Renal cortex interstitium (tissue), 11 donors: Measurements from ENCODE around the gene NEDD4L. TPM values are rescaled to one million over a fixed set of nuclear protein-coding genes. Genes with fewer than 3 reads are reported as not detected.
"Not testable (repeated sequence)": the region's sequence is repeated elsewhere in the genome, so short reads cannot be mapped to it uniquely, and the experiment has no call there.

Source experiments
- DNase-seq, 11 donors: peaks; one replicate each; pipeline ENCODE4 v3.0.0-alpha.2; 2013; ENCODE audit warnings: low read depth in 9 of 11, low spot score in 4 of 11; ENCODE audit errors: extremely low read depth in 1 of 11
- polyA plus RNA-seq, 3 donors: library from polyadenylated mRNA; unstranded; fragments of 120-200 nt; gene quantifications; one replicate each; pipeline ENCODE4 v1.2.1, GENCODE V29; 2013; ENCODE audit not compliant: insufficient read length in 3 of 3

NEDD4L gene
- polyA plus RNA-seq, 3 donors: 106 to 169 (median 131) TPM

GRCh38 chr18:58416704-58417683 lies 373.0 kb downstream of the NEDD4L start:
- no peak for DNase-seq

GRCh38 chr18:58417752-58418151 lies 373.7 kb downstream of the NEDD4L start:
- no peak for DNase-seq

GRCh38 chr18:58418361-58418760 lies 374.3 kb downstream of the NEDD4L start:
- DNase-seq: no peak

GRCh38 chr18:58419587-58420199 lies 375.7 kb downstream of the NEDD4L start:
- no peak for DNase-seq

GRCh38 chr18:58426611-58427010 lies 382.6 kb downstream of the NEDD4L start:
- DNase-seq: no peak

GRCh38 chr18:58427321-58427720 lies 383.3 kb downstream of the NEDD4L start:
- DNase-seq: no peak

- no peak for DNase-seq
Measured at GRCh38 chr18:58429442-58429841, 385.4 kb downstream of the NEDD4L start.

- no peak for DNase-seq
Measured at GRCh38 chr18:58431215-58431614, 387.2 kb downstream of the NEDD4L start.

GRCh38 chr18:58432050-58432727 lies 388.2 kb downstream of the NEDD4L start:
- no peak for DNase-seq

GRCh38 chr18:58435221-58436005 lies 391.4 kb downstream of the NEDD4L start:
- DNase-seq: not testable (repeated sequence)

GRCh38 chr18:58438161-58438957 lies 394.3 kb downstream of the NEDD4L start:
- no peak for DNase-seq

- no peak for DNase-seq
Measured at GRCh38 chr18:58438958-58439300, 394.9 kb downstream of the NEDD4L start.

- no peak for DNase-seq
Measured at GRCh38 chr18:58443671-58444070, 399.6 kb downstream of the NEDD4L start.

- DNase-seq: no peak
Measured at GRCh38 chr18:58446391-58447060, 402.5 kb downstream of the NEDD4L start.

GRCh38 chr18:58447402-58448095 lies 403.5 kb downstream of the NEDD4L start:
- DNase-seq: no peak

- no peak for DNase-seq
Measured at GRCh38 chr18:58449464-58449863, 405.4 kb downstream of the NEDD4L start.
